T47D (cell line): ENCODE measurements around the gene NOD1.
A peak's percentile ranks its signal among the peaks of the same experiment; 100 is the strongest.

Experiments
- DNase-seq, 2 experiments: peaks; one replicate each; pipeline versions ENCODE4 v3.0.0 to v3.0.0-alpha.2; 2011 to 2012; ENCODE audit warnings: low read depth in 1 of 2, low spot score in 1 of 2
- JUND ChIP-seq: IDR thresholded peaks from 2 replicates; pipeline ENCODE4 v1.6.1; 2012; ENCODE audit warnings: low read depth
- in situ Hi-C: cut with HindIII; loops from 2 replicates; pipeline ENCODE4 v1.10.0; 2016; ENCODE audit warnings: low sequenced_read_pairs, low pct_unique_long_range_greater_than_20kb

The NOD1 gene

GRCh38 chr7:30448461-30449189 is 30.0 kb downstream of the NOD1 start:
- in situ Hi-C loops: no loop called here
- no peak for TF ChIP-seq JUND
- DNase-seq: no peak

- no peak for DNase-seq
- no peak for TF ChIP-seq JUND
- in situ Hi-C loops: no loop called here
These were observed 31.1 kb downstream of the NOD1 start for GRCh38 chr7:30447466-30447865.

GRCh38 chr7:30446266-30446665 is 32.3 kb downstream of the NOD1 start:
- DNase-seq: no peak
- no peak for TF ChIP-seq JUND
- in situ Hi-C loops: no loop called here

GRCh38 chr7:30445770-30446169 is 32.8 kb downstream of the NOD1 start:
- no peak for DNase-seq
- no peak for TF ChIP-seq JUND
- in situ Hi-C loops: no loop called here

- in situ Hi-C loops: no loop called here
- DNase-seq: no peak
- no peak for TF ChIP-seq JUND
These were observed 40.6 kb downstream of the NOD1 start for GRCh38 chr7:30437823-30438574.

- in situ Hi-C loops: no loop called here
- no peak for DNase-seq
- TF ChIP-seq JUND: no peak
These were observed 42.1 kb downstream of the NOD1 start for GRCh38 chr7:30436518-30436917.

- no peak for TF ChIP-seq JUND
- in situ Hi-C loops: no loop called here
- no peak for DNase-seq
These were observed 42.5 kb downstream of the NOD1 start for GRCh38 chr7:30436046-30436445.

- no peak for TF ChIP-seq JUND
- peak in 1 of 2 experiments; percentile 41 for DNase-seq
- in situ Hi-C loops: no loop called here
These were observed 44.3 kb downstream of the NOD1 start for GRCh38 chr7:30434140-30434799.

- no peak for TF ChIP-seq JUND
- DNase-seq: no peak
- in situ Hi-C loops: no loop called here
These were observed 45.1 kb downstream of the NOD1 start for GRCh38 chr7:30433506-30433905.

GRCh38 chr7:30433082-30433481 is 45.5 kb downstream of the NOD1 start:
- in situ Hi-C loops: no loop called here
- no peak for TF ChIP-seq JUND
- peak in 1 of 2 experiments; percentile 69 for DNase-seq

GRCh38 chr7:30430777-30431176 is 47.8 kb downstream of the NOD1 start:
- in situ Hi-C loops: no loop called here
- no peak for TF ChIP-seq JUND
- DNase-seq: no peak

GRCh38 chr7:30430276-30430675 is 48.3 kb downstream of the NOD1 start:
- DNase-seq: peak; percentile 59 to 95
- no peak for TF ChIP-seq JUND
- in situ Hi-C loops: no loop called here

- no peak for DNase-seq
- in situ Hi-C loops: no loop called here
- no peak for TF ChIP-seq JUND
These were observed 49.4 kb downstream of the NOD1 start for GRCh38 chr7:30429156-30429530.
